CD4-positive, alpha-beta T cell treated with Interleukin-21 for 1 hour (primary cell): ENCODE results near the gene MAGEA12.
"Not testable (repeated sequence)": the region's sequence is repeated elsewhere in the genome, so short reads cannot be mapped to it uniquely, and the experiment has no call there.

Experiments
- DNase-seq: peaks from one replicate; pipeline ENCODE4 v3.0.0-alpha.2; 2020

Gene MAGEA12

GRCh38 chrX:152733261-152733975, at the start of gene MAGEA12, which contains the start of gene CSAG1:
Gene MAGEA12, plus strand, starts transcription at chrX:152733757. Its CDS starts 2,405 bp downstream, at chrX:152736162.
Gene CSAG1, minus strand, starts transcription at chrX:152733721. Its CDS starts 1,261 bp downstream, at chrX:152732460.
- no peak for DNase-seq

- not testable (repeated sequence) for DNase-seq
These were observed 35.3 kb upstream of the MAGEA12 start, which contains the start of gene MAGEA3 for GRCh38 chrX:152697952-152698931. Gene MAGEA3, plus strand, starts transcription at chrX:152698794. Its CDS starts 2,039 bp downstream, at chrX:152700833.

GRCh38 chrX:152700390-152700789, 33.2 kb upstream of the MAGEA12 start:
- not testable (repeated sequence) for DNase-seq

GRCh38 chrX:152706500-152706899, 27.1 kb upstream of the MAGEA12 start:
- not testable (repeated sequence) for DNase-seq

- not testable (repeated sequence) for DNase-seq
These were observed 24.4 kb upstream of the MAGEA12 start, which contains the start of gene CSAG2 for GRCh38 chrX:152709173-152709572. Gene CSAG2, minus strand, starts transcription at chrX:152709273. Its CDS starts 161 bp downstream, at chrX:152709112.

GRCh38 chrX:152713195-152713594, 20.4 kb upstream of the MAGEA12 start:
- DNase-seq = not testable (repeated sequence)

GRCh38 chrX:152713815-152714787, 19.5 kb upstream of the MAGEA12 start, which contains the start of gene MAGEA2B:
Gene MAGEA2B, plus strand, starts transcription at chrX:152714628. Its CDS starts 2,479 bp downstream, at chrX:152717107.
- not testable (repeated sequence) for DNase-seq

GRCh38 chrX:152725409-152725808, 8.1 kb upstream of the MAGEA12 start:
- no peak for DNase-seq

GRCh38 chrX:152734143-152734858, 744 bp downstream of the MAGEA12 start:
- not testable (repeated sequence) for DNase-seq

GRCh38 chrX:152735101-152735500, 1.5 kb downstream of the MAGEA12 start:
- no peak for DNase-seq

- no peak for DNase-seq
These were observed 2.4 kb downstream of the MAGEA12 start for GRCh38 chrX:152735860-152736511.

- DNase-seq = not testable (repeated sequence)
These were observed 3.0 kb downstream of the MAGEA12 start for GRCh38 chrX:152736528-152736927.

- no peak for DNase-seq
These were observed 5.0 kb downstream of the MAGEA12 start for GRCh38 chrX:152738560-152738959.

GRCh38 chrX:152753686-152754650, 20.4 kb downstream of the MAGEA12 start, which contains the start of gene MAGEA2:
Gene MAGEA2, minus strand, starts transcription at chrX:152753842. Its CDS starts 2,479 bp downstream, at chrX:152751363.
- not testable (repeated sequence) for DNase-seq

GRCh38 chrX:152754871-152755270, 21.3 kb downstream of the MAGEA12 start:
- not testable (repeated sequence) for DNase-seq

- not testable (repeated sequence) for DNase-seq
These were observed 25.4 kb downstream of the MAGEA12 start, which contains the start of gene CSAG3 for GRCh38 chrX:152758918-152759317. Gene CSAG3, plus strand, starts transcription at chrX:152759218.

- not testable (repeated sequence) for DNase-seq
These were observed 26.0 kb downstream of the MAGEA12 start for GRCh38 chrX:152759544-152759943.

- not testable (repeated sequence) for DNase-seq
These were observed 28.0 kb downstream of the MAGEA12 start for GRCh38 chrX:152761582-152761981.

- DNase-seq = not testable (repeated sequence)
These were observed 33.0 kb downstream of the MAGEA12 start for GRCh38 chrX:152766562-152766961.
